Endothelial cell of umbilical vein (primary cell): ENCODE measurements around the gene IKZF1. TPM values are rescaled to one million over a fixed set of nuclear protein-coding genes. Genes with fewer than 3 reads are reported as not detected.

Source experiments
- BruUV-seq: library from RNA; stranded (reverse); fragments of 400-500 nt; replicated peaks from 2 replicates; lab custom pipeline; 2021; lab: Mats Ljungman, UMichigan
- CTCF ChIA-PET: fragments of 300-600, 350-600 bp; sonication (Branson Sonifier 250); formaldehyde crosslinking; loops from one replicate; lab custom pipeline; 2021; ENCODE audit warnings: antibody characterized with exemption, inconsistent platforms; lab: Charles Lee
- POLR2A ChIA-PET: fragments of 300-600, 350-600 bp; sonication (Branson Sonifier 250); formaldehyde crosslinking; loops from one replicate; lab custom pipeline; 2021; ENCODE audit warnings: antibody characterized with exemption, inconsistent platforms; lab: Charles Lee
- DNase-seq: peaks from one replicate; pipeline ENCODE4 v3.0.0-alpha.2; 2011; ENCODE audit warnings: low read depth, low spot score
- FAIRE-seq: peaks from 2 replicates; lab custom pipeline; 2011; peaks lifted over from hg19 to GRCh38; lab: Jason Lieb, UNC
- H2AFZ ChIP-seq: 2 replicates; pipeline ENCODE4 v1.6.0; 2012; ENCODE audit warnings: low read depth, low read length, control low read depth, inconsistent platforms
- H3K27ac ChIP-seq: 2 replicates; pipeline ENCODE4 v1.5.1; 2011; ENCODE audit warnings: low read depth, mild to moderate bottlenecking, control low read depth, low read length, moderate library complexity; ENCODE audit not compliant: insufficient read depth
- H3K27me3 ChIP-seq, 2 experiments: 2 replicates each; pipeline versions ENCODE4 v1.6.0 to v1.6.1; 2011; ENCODE audit warnings: low read length in 2 of 2, mixed read lengths in 1 of 2; ENCODE audit not compliant: control insufficient read depth in 2 of 2, insufficient read depth in 2 of 2
- H3K36me3 ChIP-seq, 2 experiments: 2 replicates in 1 of 2; 3 replicates in 1 of 2; pipeline ENCODE4 v1.5.1; 2011; ENCODE audit warnings: low read length in 2 of 2, mild to moderate bottlenecking in 1 of 2, moderate library complexity in 1 of 2; ENCODE audit not compliant: control insufficient read depth in 2 of 2, insufficient read depth in 2 of 2; ENCODE audit errors: extremely low read depth in 1 of 2
- H3K4me1 ChIP-seq: 3 replicates; pipeline ENCODE4 v1.5.1; 2011; ENCODE audit warnings: mild to moderate bottlenecking, low read length; ENCODE audit not compliant: control insufficient read depth, insufficient read depth; ENCODE audit errors: extremely low read depth
- H3K4me2 ChIP-seq: 2 replicates; pipeline ENCODE4 v1.6.1; 2011; ENCODE audit warnings: low read length, control low read depth, mixed read lengths; ENCODE audit not compliant: insufficient read depth
- H3K4me3 ChIP-seq, 3 experiments: fragments of 200-600 bp in 1 of 3; sonication (generic), shearing (Covaris generic) in 1 of 3; replicated peaks in 1 of 3; 2 replicates each; pipeline ENCODE4 v1.5.1; 2011 to 2016; ENCODE audit warnings: control low read depth in 3 of 3, low read length in 3 of 3, mild to moderate bottlenecking in 2 of 3, inconsistent platforms in 1 of 3, low read depth in 1 of 3, moderate library complexity in 1 of 3; ENCODE audit not compliant: insufficient read depth in 1 of 3
- H3K79me2 ChIP-seq: 2 replicates; pipeline ENCODE4 v1.6.0; 2012; ENCODE audit warnings: low read length, inconsistent platforms; ENCODE audit not compliant: control insufficient read depth, insufficient read depth
- H3K9ac ChIP-seq: replicated peaks from 2 replicates; pipeline ENCODE3; 2011; ENCODE audit warnings: low read length, control low read depth; ENCODE audit not compliant: insufficient read depth; ENCODE audit errors: extremely low read depth
- H3K9me1 ChIP-seq: replicated peaks from 3 replicates; pipeline ENCODE4 v1.6.0; 2011; ENCODE audit warnings: mild to moderate bottlenecking, low read length; ENCODE audit not compliant: control insufficient read depth, insufficient read depth; ENCODE audit errors: extremely low read depth
- H3K9me3 ChIP-seq: replicated peaks from 2 replicates; pipeline ENCODE4 v1.5.1; 2012; ENCODE audit warnings: low read length, inconsistent platforms; ENCODE audit not compliant: control insufficient read depth, insufficient read depth
- H4K20me1 ChIP-seq: replicated peaks from 2 replicates; pipeline ENCODE3; 2011; ENCODE audit warnings: mild to moderate bottlenecking, low read length; ENCODE audit not compliant: control insufficient read depth, insufficient read depth; ENCODE audit errors: extremely low read depth
- EZH2 ChIP-seq: IDR thresholded peaks from 2 replicates; pipeline ENCODE4 v1.6.1; 2012; ENCODE audit warnings: borderline replicate concordance, low read depth, mild to moderate bottlenecking, moderate library complexity, low read length, inconsistent platforms; ENCODE audit not compliant: severe bottlenecking
- FOS ChIP-seq: IDR thresholded peaks from 2 replicates; pipeline ENCODE4 v1.6.1; 2011; ENCODE audit warnings: mild to moderate bottlenecking, low read length, moderate library complexity, borderline replicate concordance; ENCODE audit not compliant: insufficient read depth
- GATA2 ChIP-seq: IDR thresholded peaks from 2 replicates; pipeline ENCODE4 v1.7.0; 2011; ENCODE audit warnings: low read depth, mild to moderate bottlenecking, moderate library complexity, mixed read lengths, low read length; ENCODE audit not compliant: insufficient read length, insufficient read depth
- JUN ChIP-seq: IDR thresholded peaks from 2 replicates; pipeline ENCODE4 v1.6.1; 2011; ENCODE audit warnings: borderline replicate concordance, low read depth; ENCODE audit not compliant: insufficient read length, insufficient read depth
- MYC ChIP-seq: IDR thresholded peaks from one replicate; pipeline ENCODE4 v1.6.1; 2011; ENCODE audit warnings: mild to moderate bottlenecking, low read depth, low read length
- POLR2A ChIP-seq: IDR thresholded peaks from 2 replicates; pipeline ENCODE4 v1.6.1; 2012; ENCODE audit warnings: low read depth, mild to moderate bottlenecking, control low read depth, low read length
- POLR2AphosphoS5 ChIP-seq: IDR thresholded peaks from 2 replicates; pipeline ENCODE4 v1.6.1; 2012; ENCODE audit warnings: low read depth, mild to moderate bottlenecking, control low read depth, low read length, moderate library complexity; ENCODE audit not compliant: insufficient read depth
- dilution Hi-C: fragments of 300-500 bp; cut with MboI; formaldehyde crosslinking; loops from one replicate; pipeline ENCODE4 v1.15.0; 2019; ENCODE audit warnings: low sequenced_read_pairs; ENCODE audit not compliant: extremely low pct_ligation_motif_present
- intact Hi-C: fragments of 100-400 bp; cut with micrococcal nuclease; formaldehyde crosslinking; loops from one replicate; pipeline ENCODE4 v1.10.0; 2022
- polyA plus RNA-seq, 4 experiments: library from polyadenylated mRNA; depleted of rRNA in 3 of 4; stranded (reverse) in 3 of 4; unstranded in 1 of 4; fragments of >200 nt; gene quantifications; 2 replicates each; pipeline versions ENCODE4 v1.2.1 to v1.2.3, GENCODE V29; 2011 to 2012; ENCODE audit warnings: missing spikeins in 1 of 4
- total RNA-seq: library from RNA; stranded (reverse); gene quantifications from 2 replicates; pipeline ENCODE4 v1.2.3, GENCODE V29; 2021
- TF ChIP-seq, protein P1 (sequence below), 2 donors: IDR thresholded peaks; 1 replicate in 1 of 2; 2 replicates in 1 of 2; pipeline ENCODE4 v1.5.1; 2011; ENCODE audit warnings: low read length in 2 of 2, mild to moderate bottlenecking in 2 of 2, moderate library complexity in 2 of 2, control low read depth in 1 of 2, inconsistent platforms in 1 of 2, low read depth in 1 of 2; ENCODE audit not compliant: insufficient read depth in 1 of 2; ENCODE audit errors: extremely low read depth in 1 of 2
- TF ChIP-seq, protein P2 (sequence below): IDR thresholded peaks from 2 replicates; pipeline ENCODE4 v1.6.1; 2011; ENCODE audit not compliant: insufficient read depth, insufficient read length

IKZF1 gene
- total and polyA plus RNA-seq, 2 donors (not counting 3 experiments of a cell fraction or from before 2014, with no cell fraction given): 0.01 to 0.20 TPM

DNA sequence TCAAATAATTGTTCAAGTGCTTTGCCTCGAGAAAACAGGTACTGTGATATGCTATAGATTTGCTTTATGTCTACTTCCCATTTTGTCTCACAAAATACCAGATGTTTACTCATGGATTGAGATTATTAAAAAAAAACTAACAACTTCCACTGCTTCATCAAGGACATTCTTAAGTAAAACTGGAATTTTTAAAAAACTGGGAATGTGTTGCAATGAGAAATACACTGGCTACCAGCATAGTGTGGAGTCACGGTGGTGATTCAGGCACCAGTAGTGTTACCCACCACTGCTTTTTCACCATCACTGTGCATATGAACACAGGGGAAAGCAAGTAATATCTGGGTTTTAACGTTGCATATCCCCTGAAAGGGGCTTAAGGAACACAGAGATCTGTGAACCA is 124.4 kb downstream of the IKZF1 start:
- H2AFZ ChIP-seq: no peak overlapping the region
- no peaks in the 10 kb centered on the region for H3K27me3 ChIP-seq
- BruUV-seq: no TSS peak
- FAIRE-seq (no peak), DNase-seq (no peak)
- TF ChIP-seq MYC: no peak
- no peak for TF ChIP-seq JUN
- no peak for TF ChIP-seq FOS
- no peak for TF ChIP-seq POLR2A
- no peak for TF ChIP-seq GATA2
- no peak for TF ChIP-seq POLR2AphosphoS5
- TF ChIP-seq, protein P1, sequence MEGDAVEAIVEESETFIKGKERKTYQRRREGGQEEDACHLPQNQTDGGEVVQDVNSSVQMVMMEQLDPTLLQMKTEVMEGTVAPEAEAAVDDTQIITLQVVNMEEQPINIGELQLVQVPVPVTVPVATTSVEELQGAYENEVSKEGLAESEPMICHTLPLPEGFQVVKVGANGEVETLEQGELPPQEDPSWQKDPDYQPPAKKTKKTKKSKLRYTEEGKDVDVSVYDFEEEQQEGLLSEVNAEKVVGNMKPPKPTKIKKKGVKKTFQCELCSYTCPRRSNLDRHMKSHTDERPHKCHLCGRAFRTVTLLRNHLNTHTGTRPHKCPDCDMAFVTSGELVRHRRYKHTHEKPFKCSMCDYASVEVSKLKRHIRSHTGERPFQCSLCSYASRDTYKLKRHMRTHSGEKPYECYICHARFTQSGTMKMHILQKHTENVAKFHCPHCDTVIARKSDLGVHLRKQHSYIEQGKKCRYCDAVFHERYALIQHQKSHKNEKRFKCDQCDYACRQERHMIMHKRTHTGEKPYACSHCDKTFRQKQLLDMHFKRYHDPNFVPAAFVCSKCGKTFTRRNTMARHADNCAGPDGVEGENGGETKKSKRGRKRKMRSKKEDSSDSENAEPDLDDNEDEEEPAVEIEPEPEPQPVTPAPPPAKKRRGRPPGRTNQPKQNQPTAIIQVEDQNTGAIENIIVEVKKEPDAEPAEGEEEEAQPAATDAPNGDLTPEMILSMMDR (IDR thresholded peaks at IDR 0.05; ENCODE audit: extremely low read depth in 1 of 2, insufficient read depth in 1 of 2, low read depth in 1 of 2, low read length in 2 of 2): no peak
- TF ChIP-seq, protein P2, sequence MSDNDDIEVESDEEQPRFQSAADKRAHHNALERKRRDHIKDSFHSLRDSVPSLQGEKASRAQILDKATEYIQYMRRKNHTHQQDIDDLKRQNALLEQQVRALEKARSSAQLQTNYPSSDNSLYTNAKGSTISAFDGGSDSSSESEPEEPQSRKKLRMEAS: no peak
- TF ChIP-seq EZH2: no peak
- no peak overlapping the region for H3K27ac ChIP-seq
- dilution Hi-C loops (no loop called here), intact Hi-C loops (no loop called here)
- no peaks in the 10 kb centered on the region for H4K20me1 ChIP-seq
- H3K36me3 ChIP-seq: no peaks in the 10 kb centered on the region
- ChIA-PET POLR2A (no interaction called here), CTCF (interaction anchor here (2.8 kb wide), 1 partner anchor 11 kb away, joined by 14 read pairs; no protein-coding TSS in a partner anchor)
- H3K4me3 ChIP-seq: no peak overlapping the region
- H3K79me2 ChIP-seq: no peaks in the 10 kb centered on the region
- no peak overlapping the region for H3K4me2 ChIP-seq
- H3K9me1 ChIP-seq: no peaks in the 10 kb centered on the region
- no peak overlapping the region for H3K9ac ChIP-seq
- H3K4me1 ChIP-seq: no peaks in the 10 kb centered on the region
- no peaks in the 10 kb centered on the region for H3K9me3 ChIP-seq
